ENCODE measurements around the gene DCDC2C. TPM values are rescaled to one million over a fixed set of nuclear protein-coding genes. Genes with fewer than 3 reads are reported as not detected.

DCDC2C gene
- total RNA-seq, 1 donor from 2014 or later: not detected

- H3K36me3 Mint-ChIP-seq (ENCODE audit: insufficient read depth): no peaks in the 10 kb centered on the region
- peaks cover 43% of the 10 kb centered on the region for H3K27me3 Mint-ChIP-seq
- DNase-seq (ENCODE audit: low spot score, unreplicated experiment): no peak
- H3K4me1 Mint-ChIP-seq (ENCODE audit: low read depth): peaks cover 4% of the 10 kb centered on the region
- no peaks in the 10 kb centered on the region for H3K9me3 Mint-ChIP-seq (ENCODE audit: low read depth)
- H3K4me3 Mint-ChIP-seq (ENCODE audit: low read depth): no peak overlapping the region
- TF ChIP-seq CTCF (IDR thresholded peaks at IDR 0.05; ENCODE audit: unreplicated experiment): no peak
- no peak overlapping the region for H3K27ac Mint-ChIP-seq
These were observed 26.4 kb downstream of the DCDC2C start for GRCh38 chr2:3729786-3730185.

DNA sequence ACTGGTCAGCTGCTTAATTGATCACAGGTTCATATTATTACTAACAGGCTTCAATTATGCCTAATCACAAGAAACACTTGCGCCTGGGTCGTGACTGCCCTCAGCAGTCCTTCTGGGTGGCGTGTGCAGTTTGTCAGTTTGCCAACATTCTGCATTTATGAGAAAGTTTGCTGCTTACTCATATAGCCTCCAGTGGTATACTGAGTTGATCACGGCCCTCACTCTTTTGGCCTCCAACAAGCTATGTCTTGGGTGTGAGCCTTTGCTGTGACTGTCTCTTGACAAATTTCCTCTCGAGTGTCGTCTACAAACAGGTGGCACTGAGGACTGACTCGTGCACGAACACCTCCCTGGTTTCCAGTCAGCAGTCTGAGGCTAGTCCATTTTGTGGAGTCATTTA lies 27.3 kb downstream of the DCDC2C start:
- H3K9me3 Mint-ChIP-seq (ENCODE audit: low read depth): no peaks in the 10 kb centered on the region
- H3K4me3 Mint-ChIP-seq (ENCODE audit: low read depth): no peak overlapping the region
- DNase-seq (ENCODE audit: low spot score, unreplicated experiment): no peak
- H3K4me1 Mint-ChIP-seq (ENCODE audit: low read depth): peaks cover 4% of the 10 kb centered on the region
- H3K27ac Mint-ChIP-seq: no peak overlapping the region
- no peak for TF ChIP-seq CTCF (IDR thresholded peaks at IDR 0.05; ENCODE audit: unreplicated experiment)
- H3K27me3 Mint-ChIP-seq: peaks cover 38% of the 10 kb centered on the region
- no peaks in the 10 kb centered on the region for H3K36me3 Mint-ChIP-seq (ENCODE audit: insufficient read depth)

DNA sequence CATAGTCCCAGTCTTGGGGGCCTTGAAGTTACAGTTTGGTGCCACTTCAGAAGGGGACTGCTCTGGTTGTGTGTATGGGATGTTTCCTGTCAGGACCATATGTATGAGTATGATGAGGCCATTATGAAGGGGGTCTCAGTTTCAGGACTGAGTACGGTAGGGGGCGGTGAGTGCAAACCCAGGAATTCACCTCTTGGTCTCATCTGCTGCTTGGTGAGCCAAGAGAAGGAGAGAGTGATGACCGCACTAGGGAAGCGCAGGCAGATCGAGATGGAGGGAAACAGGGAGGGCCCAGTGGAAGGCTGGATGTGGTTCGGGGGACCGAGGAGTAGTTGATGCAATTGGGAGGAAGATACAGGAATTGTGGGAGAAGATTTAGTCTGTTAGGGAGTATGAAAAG lies 28.5 kb downstream of the DCDC2C start:
- H3K9me3 Mint-ChIP-seq (ENCODE audit: low read depth): no peaks in the 10 kb centered on the region

DNA sequence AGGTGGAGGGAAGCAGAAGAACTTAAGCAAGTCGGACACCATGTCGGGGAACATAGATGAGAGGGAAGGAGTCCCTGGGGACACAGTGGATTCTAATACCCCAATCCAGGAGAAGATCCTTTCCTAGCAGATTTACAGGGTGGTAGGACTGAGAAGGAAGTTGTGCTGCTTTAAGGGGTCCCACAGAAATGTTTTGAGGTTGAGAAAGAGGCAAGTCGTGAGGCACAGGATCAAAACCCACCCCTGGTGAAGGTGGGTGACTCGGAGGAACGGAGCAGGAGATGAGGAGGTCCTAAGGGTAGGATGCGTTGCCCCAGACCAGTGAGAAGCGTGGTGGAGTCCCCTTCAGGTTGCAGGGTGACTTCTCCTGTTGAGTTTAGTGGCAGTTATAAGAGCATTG lies 32.7 kb downstream of the DCDC2C start:
- Mint-ChIP-seq H3K4me1 (ENCODE audit: low read depth) (no peaks in the 10 kb centered on the region), H3K36me3 (ENCODE audit: insufficient read depth) (no peaks in the 10 kb centered on the region), H3K4me3 (ENCODE audit: low read depth) (no peak overlapping the region), H3K9me3 (ENCODE audit: low read depth) (no peaks in the 10 kb centered on the region), H3K27me3 (peaks cover 25% of the 10 kb centered on the region), H3K27ac (no peak overlapping the region)
- no peak for DNase-seq (ENCODE audit: low spot score, unreplicated experiment)
- TF ChIP-seq CTCF (IDR thresholded peaks at IDR 0.05; ENCODE audit: unreplicated experiment): no peak

More for the DNA sequence above, 28.5 kb downstream of the DCDC2C start:
- Mint-ChIP-seq H3K27me3 (peaks cover 45% of the 10 kb centered on the region), H3K36me3 (ENCODE audit: insufficient read depth) (no peaks in the 10 kb centered on the region), H3K4me3 (ENCODE audit: low read depth) (no peak overlapping the region), H3K27ac (no peak overlapping the region), H3K4me1 (ENCODE audit: low read depth) (peaks cover 4% of the 10 kb centered on the region)
- TF ChIP-seq CTCF (IDR thresholded peaks at IDR 0.05; ENCODE audit: unreplicated experiment): no peak
- no peak for DNase-seq (ENCODE audit: low spot score, unreplicated experiment)

GRCh38 chr2:3737128-3737527 lies 33.8 kb downstream of the DCDC2C start:
- H3K9me3 Mint-ChIP-seq (ENCODE audit: low read depth): no peaks in the 10 kb centered on the region
- DNase-seq (ENCODE audit: low spot score, unreplicated experiment): no peak
- no peak for TF ChIP-seq CTCF (IDR thresholded peaks at IDR 0.05; ENCODE audit: unreplicated experiment)
- H3K36me3 Mint-ChIP-seq (ENCODE audit: insufficient read depth): no peaks in the 10 kb centered on the region
- no peak overlapping the region for H3K27ac Mint-ChIP-seq
- H3K4me3 Mint-ChIP-seq (ENCODE audit: low read depth): no peak overlapping the region
- H3K27me3 Mint-ChIP-seq: peaks cover 20% of the 10 kb centered on the region
- no peaks in the 10 kb centered on the region for H3K4me1 Mint-ChIP-seq (ENCODE audit: low read depth)
